Small intestine (tissue), 7 donors: Measurements from ENCODE around the gene KLK8. TPM values are rescaled to one million over a fixed set of nuclear protein-coding genes. Genes with fewer than 3 reads are reported as not detected.
A peak's percentile ranks its signal among the peaks of the same experiment; 100 is the strongest.

Source experiments
- DNase-seq, 2 donors: peaks; one replicate each; pipeline versions ENCODE4 v3.0.0 to v3.0.0-alpha.2; 2013
- FAIRE-seq: peaks from 2 replicates; lab custom pipeline; 2012; peaks lifted over from hg19 to GRCh38; lab: Jason Lieb, UNC
- H3K27ac ChIP-seq, 3 donors: one replicate each; pipeline ENCODE4 v1.5.1; 2013; ENCODE audit warnings: low read length in 2 of 3, mild to moderate bottlenecking in 2 of 3, control low read depth in 1 of 3, inconsistent platforms in 1 of 3, low read depth in 1 of 3, moderate library complexity in 1 of 3
- H3K27me3 ChIP-seq, 3 donors: one replicate each; pipeline ENCODE4 v1.6.1; 2013; ENCODE audit warnings: low read length in 3 of 3, inconsistent platforms in 1 of 3; ENCODE audit not compliant: control insufficient read depth in 3 of 3, insufficient read depth in 3 of 3
- H3K36me3 ChIP-seq, 3 donors: one replicate each; pipeline ENCODE4 v1.6.1; 2013; ENCODE audit warnings: low read length in 3 of 3, inconsistent platforms in 1 of 3, low read depth in 1 of 3, mild to moderate bottlenecking in 1 of 3, moderate library complexity in 1 of 3; ENCODE audit not compliant: control insufficient read depth in 3 of 3, insufficient read depth in 2 of 3
- H3K4me1 ChIP-seq, 3 donors: one replicate each; pipeline ENCODE4 v1.6.1; 2013; ENCODE audit warnings: low read length in 2 of 3, inconsistent platforms in 1 of 3, low read depth in 1 of 3, mild to moderate bottlenecking in 1 of 3, moderate library complexity in 1 of 3; ENCODE audit not compliant: control insufficient read depth in 3 of 3, insufficient read depth in 2 of 3
- H3K4me3 ChIP-seq, 3 donors: one replicate each; pipeline ENCODE4 v1.5.1; 2013; ENCODE audit warnings: low read length in 3 of 3, control low read depth in 1 of 3, inconsistent platforms in 1 of 3, low read depth in 1 of 3, mild to moderate bottlenecking in 1 of 3, moderate library complexity in 1 of 3
- H3K9me3 ChIP-seq, 2 donors: one replicate each; pipeline ENCODE4 v1.6.1; 2013; ENCODE audit warnings: low read depth in 1 of 2, low read length in 1 of 2; ENCODE audit not compliant: control insufficient read depth in 2 of 2, insufficient read depth in 1 of 2
- WGBS, 3 donors: extraction: QIAGEN DNeasy Blood & Tissue Kit; methylation state at CpG; one replicate each; pipeline ENCODE4 v1.1.7; 2013; 5-methylcytosine and 5-hydroxymethylcytosine counted together
- polyA plus RNA-seq, 4 donors: library from polyadenylated mRNA; stranded (reverse) in 3 of 4; unstranded in 1 of 4; fragments of 200-250 nt in 3 of 4; fragments of 120-200 nt in 1 of 4; gene quantifications; one replicate each; pipeline versions ENCODE4 v1.2.1 to v1.2.3, GENCODE V29; 2013
- donor health status: healthy with polysubstance abuse.
- donor health status: control.
- donor health status: control.
- donor health status: Bipolar disorder and iron deficiency.
- donor health status: healthy.

Gene KLK8
- polyA plus RNA-seq, 4 donors, result 0.12 TPM; not detected in 3

GRCh38 chr19:51024924-51025323, 23.5 kb upstream of the KLK8 start:
- WGBS, 3 donors, result 16 to 46% (median 41%) methylated on average over 5 of the region's 5 CpGs
- H3K4me3 ChIP-seq, result no peak overlapping the region
- peaks cover 0 to 18% (median 0%) of the 10 kb centered on the region in 3 donors for H3K27me3 ChIP-seq
- H3K4me1 ChIP-seq, result no peaks in the 10 kb centered on the region
- FAIRE-seq (no peak), DNase-seq (no peak)
- no peaks in the 10 kb centered on the region for H3K36me3 ChIP-seq
- no peak overlapping the region for H3K27ac ChIP-seq
- H3K9me3 ChIP-seq, result no peaks in the 10 kb centered on the region

GRCh38 chr19:51023946-51024345, 22.5 kb upstream of the KLK8 start:
- Histone ChIP-seq H3K9me3 (no peaks in the 10 kb centered on the region), H3K27ac (no peak overlapping the region), H3K4me1 (no peaks in the 10 kb centered on the region), H3K4me3 (no peak overlapping the region), H3K36me3 (no peaks in the 10 kb centered on the region), H3K27me3 (peaks cover 4 to 28% (median 4%) of the 10 kb centered on the region in 3 donors)
- FAIRE-seq (no peak), DNase-seq (no peak)
- 67 to 73% (median 70%) methylated on average over 10 to 11 of the region's 11 CpGs for WGBS, 3 donors

DNA sequence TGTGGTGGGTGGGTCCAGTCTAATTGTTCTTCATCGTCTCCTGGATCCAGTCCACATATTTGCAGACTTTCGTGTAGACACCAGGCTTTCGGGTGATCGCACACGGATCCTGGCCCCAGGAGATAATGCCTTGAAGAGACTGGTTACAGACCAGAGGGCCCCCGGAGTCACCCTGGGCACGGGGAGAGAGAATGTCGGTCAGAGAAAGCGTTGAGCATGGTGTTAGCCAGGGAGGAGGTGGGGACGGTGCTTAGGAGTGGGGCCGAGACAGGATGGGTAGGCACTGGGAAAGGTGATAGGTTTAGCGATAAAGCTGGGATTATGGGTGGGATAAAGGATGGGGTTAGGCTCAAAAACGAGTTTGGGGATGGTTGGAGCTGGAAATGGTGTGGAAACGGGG, 21.1 kb upstream of the KLK8 start:
- Histone ChIP-seq H3K36me3 (no peaks in the 10 kb centered on the region), H3K9me3 (no peaks in the 10 kb centered on the region), H3K27ac (no peak overlapping the region), H3K4me1 (no peaks in the 10 kb centered on the region), H3K4me3 (no peak overlapping the region), H3K27me3 (peaks cover 4 to 39% (median 4%) of the 10 kb centered on the region in 3 donors)
- 55 to 65% (median 60%) methylated on average over 14 of the region's 14 CpGs for WGBS, 3 donors
- DNase-seq (no peak), FAIRE-seq (no peak)

DNA sequence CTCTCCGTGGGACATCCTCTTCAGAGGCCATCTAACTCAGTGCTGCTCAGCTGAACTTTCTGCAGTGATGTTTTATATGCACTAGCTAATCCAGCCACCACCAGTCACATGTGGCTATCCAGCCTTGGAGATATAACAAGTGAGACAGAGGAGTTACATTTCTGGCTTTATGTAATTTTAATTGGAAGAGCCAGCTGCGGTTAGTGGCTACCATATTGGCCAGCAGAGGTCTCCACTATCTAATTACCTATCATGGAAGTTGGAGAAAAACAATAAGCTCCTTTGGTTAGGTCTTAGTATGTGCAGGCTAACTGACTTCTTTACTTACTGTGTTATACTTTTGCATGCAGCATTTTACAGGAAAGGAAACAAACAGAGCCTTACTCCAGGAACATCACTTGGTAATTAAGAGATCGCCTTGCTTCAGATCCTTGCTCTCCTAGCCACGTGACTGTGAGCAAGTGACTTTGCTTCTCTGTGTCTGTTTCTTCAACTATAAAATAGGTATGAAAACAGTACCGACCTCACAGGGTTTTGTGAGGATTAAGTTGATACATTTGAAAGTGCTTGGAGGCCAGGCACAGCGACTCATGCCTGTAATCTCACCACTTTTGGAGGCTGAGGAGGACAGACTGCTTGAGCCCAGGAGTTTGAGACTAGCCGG, 19.7 kb upstream of the KLK8 start:
- WGBS, 3 donors, result 30 to 35% (median 32%) methylated on average over 7 of the region's 7 CpGs
- no peak for FAIRE-seq

GRCh38 chr19:51019544-51019925, 18.1 kb upstream of the KLK8 start, which contains the start of gene KLK10:
TSS of gene KLK10 (minus strand) at chr19:51019709. CDS start at chr19:51019130, 579 bp downstream.
- Histone ChIP-seq H3K36me3 (no peaks in the 10 kb centered on the region), H3K9me3 (no peaks in the 10 kb centered on the region), H3K4me3 (no peak within 1 kb of the TSS), H3K4me1 (no peaks in the 10 kb centered on the region), H3K27ac (no peak within 1 kb of the TSS), H3K27me3 (peaks cover 9 to 47% (median 12%) of the 10 kb centered on the region in 3 donors)
- DNase-seq (no peak), FAIRE-seq (no peak)
- 3 to 4% (median 4%) methylated on average over 13 to 14 of the region's 14 CpGs for WGBS, 3 donors

More for the DNA sequence above, 19.7 kb upstream of the KLK8 start:
- Histone ChIP-seq H3K27me3 (peaks cover 9 to 50% (median 10%) of the 10 kb centered on the region in 3 donors), H3K27ac (no peak overlapping the region), H3K9me3 (no peaks in the 10 kb centered on the region), H3K36me3 (no peaks in the 10 kb centered on the region), H3K4me3 (no peak overlapping the region), H3K4me1 (no peaks in the 10 kb centered on the region)
- peak; percentile 30 to 36 for DNase-seq

DNA sequence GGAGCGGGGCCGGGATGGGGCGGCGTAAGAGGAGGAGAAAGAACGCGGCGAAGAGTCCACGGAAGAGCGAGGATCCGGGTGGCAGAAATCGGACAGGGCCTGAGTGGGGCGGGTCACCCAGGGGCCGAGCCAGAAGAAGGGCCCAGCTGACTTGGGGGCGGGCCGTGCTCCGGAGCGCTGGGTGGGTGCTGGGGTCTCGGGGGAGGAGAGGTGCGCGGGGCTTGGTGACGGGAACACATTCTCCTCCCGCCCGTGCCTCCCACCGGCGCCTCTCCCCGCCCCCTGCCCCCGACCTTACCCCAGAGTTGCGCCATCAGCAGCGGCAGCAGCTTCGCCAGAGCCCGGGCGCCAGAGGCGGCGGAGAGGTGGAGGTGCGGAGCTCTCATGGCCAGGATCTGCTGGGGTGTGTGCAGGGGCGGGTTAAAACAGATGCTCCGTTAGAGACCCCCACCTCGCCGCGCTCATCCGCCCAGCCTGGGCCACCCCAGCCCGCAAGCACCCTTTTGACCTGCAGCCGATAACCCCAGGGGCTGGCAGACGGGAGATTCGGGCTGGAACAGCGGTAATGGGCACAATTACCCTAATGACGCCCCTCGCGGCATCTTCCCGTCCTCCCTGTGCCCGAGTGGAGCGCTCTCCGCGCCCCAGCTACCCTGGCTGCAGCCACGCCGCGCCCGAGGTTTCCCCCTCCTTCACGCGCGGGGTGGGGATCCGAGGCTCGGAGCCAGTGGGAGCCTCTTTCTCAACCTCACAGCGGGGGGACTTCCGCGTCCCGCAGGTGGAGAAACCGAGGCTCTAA, 17.5 kb upstream of the KLK8 start:
- no peak for DNase-seq
- Histone ChIP-seq H3K4me1 (no peaks in the 10 kb centered on the region), H3K9me3 (no peaks in the 10 kb centered on the region), H3K36me3 (no peaks in the 10 kb centered on the region), H3K4me3 (no peak overlapping the region), H3K27ac (no peak overlapping the region), H3K27me3 (peaks cover 9 to 47% (median 12%) of the 10 kb centered on the region in 3 donors)
- no peak for FAIRE-seq
- WGBS, 3 donors, result 2 to 4% (median 3%) methylated on average over 54 to 68 of the region's 68 CpGs

GRCh38 chr19:51016798-51017683, 15.6 kb upstream of the KLK8 start:
- H3K4me1 ChIP-seq, result no peaks in the 10 kb centered on the region
- no peak overlapping the region for H3K27ac ChIP-seq
- H3K27me3 ChIP-seq, result peaks cover 9 to 47% (median 12%) of the 10 kb centered on the region in 3 donors
- H3K36me3 ChIP-seq, result no peaks in the 10 kb centered on the region
- no peaks in the 10 kb centered on the region for H3K9me3 ChIP-seq
- DNase-seq (peak in 1 of 2 donors; percentile 32), FAIRE-seq (no peak)
- WGBS, 3 donors, result 2 to 10% (median 7%) methylated on average over 66 to 68 of the region's 68 CpGs
- no peak overlapping the region for H3K4me3 ChIP-seq
